GM18526 (cell line): Measurements from ENCODE around the gene CEMIP2.

ENCODE experiments used
- POLR2A ChIP-seq: IDR thresholded peaks from 3 replicates; pipeline ENCODE4 v1.6.1; 2011; ENCODE audit not compliant: insufficient read length; ENCODE audit errors: extremely low read depth

CEMIP2 gene

GRCh38 chr9:71762900-71763653 lies 5.2 kb downstream of the CEMIP2 start:
- TF ChIP-seq POLR2A: no peak

- TF ChIP-seq POLR2A: no peak
Observed at GRCh38 chr9:71761938-71762353, 6.4 kb downstream of the CEMIP2 start.

GRCh38 chr9:71760901-71761300 lies 7.4 kb downstream of the CEMIP2 start:
- TF ChIP-seq POLR2A: no peak

GRCh38 chr9:71758785-71759184 lies 9.5 kb downstream of the CEMIP2 start:
- no peak for TF ChIP-seq POLR2A

GRCh38 chr9:71758277-71758676 lies 10.0 kb downstream of the CEMIP2 start:
- no peak for TF ChIP-seq POLR2A

- no peak for TF ChIP-seq POLR2A
Observed at GRCh38 chr9:71756753-71757152, 11.6 kb downstream of the CEMIP2 start.

- TF ChIP-seq POLR2A: no peak
Observed at GRCh38 chr9:71755869-71756268, 12.4 kb downstream of the CEMIP2 start.

GRCh38 chr9:71755230-71755629 lies 13.1 kb downstream of the CEMIP2 start:
- no peak for TF ChIP-seq POLR2A

- TF ChIP-seq POLR2A: no peak
Observed at GRCh38 chr9:71754151-71754550, 14.2 kb downstream of the CEMIP2 start.

GRCh38 chr9:71752928-71753327 lies 15.4 kb downstream of the CEMIP2 start:
- no peak for TF ChIP-seq POLR2A

- no peak for TF ChIP-seq POLR2A
Observed at GRCh38 chr9:71752352-71752751, 16.0 kb downstream of the CEMIP2 start.

GRCh38 chr9:71748280-71748743 lies 20.0 kb downstream of the CEMIP2 start:
- TF ChIP-seq POLR2A: no peak

- TF ChIP-seq POLR2A: no peak
Observed at GRCh38 chr9:71747576-71747975, 20.7 kb downstream of the CEMIP2 start.

GRCh38 chr9:71746758-71747125 lies 21.6 kb downstream of the CEMIP2 start:
- no peak for TF ChIP-seq POLR2A

- no peak for TF ChIP-seq POLR2A
Observed at GRCh38 chr9:71746023-71746757, 22.1 kb downstream of the CEMIP2 start.

- TF ChIP-seq POLR2A: no peak
Observed at GRCh38 chr9:71744754-71745521, 23.4 kb downstream of the CEMIP2 start.
